Smooth muscle cell (in vitro differentiated cells): ENCODE results near the gene UBE3D. TPM values are rescaled to one million over a fixed set of nuclear protein-coding genes. Genes with fewer than 3 reads are reported as not detected.
A peak's percentile ranks its signal among the peaks of the same experiment; 100 is the strongest.

ENCODE experiments used
- DNase-seq: peaks from one replicate; lab custom pipeline; 2025; ENCODE audit not compliant: unreplicated experiment; lab: John Stamatoyannopoulos, UW
- H2AFZ ChIP-seq: fragments of 200-600 bp; sonication (generic); 2 replicates; pipeline ENCODE4 v1.6.0; 2016; ENCODE audit warnings: antibody characterized with exemption, low read depth, mild to moderate bottlenecking
- H3F3A ChIP-seq: fragments of 200-600 bp; sonication (generic); 2 replicates; pipeline ENCODE4 v1.6.0; 2017; ENCODE audit warnings: antibody characterized with exemption, low read depth
- H3K27ac ChIP-seq: fragments of 200-600 bp; sonication (generic); 2 replicates; pipeline ENCODE4 v1.5.1; 2016; ENCODE audit warnings: low read depth, mild to moderate bottlenecking
- H3K27me3 ChIP-seq: fragments of 200-600 bp; sonication (generic); 2 replicates; pipeline ENCODE4 v1.6.1; 2016; ENCODE audit warnings: low read depth, mild to moderate bottlenecking
- H3K36me3 ChIP-seq: fragments of 200-600 bp; sonication (generic); 2 replicates; pipeline ENCODE4 v1.5.1; 2016; ENCODE audit warnings: low read depth
- H3K4me1 ChIP-seq: fragments of 200-600 bp; sonication (generic); 2 replicates; pipeline ENCODE4 v1.5.1; 2016; ENCODE audit warnings: low read depth
- H3K4me2 ChIP-seq: fragments of 200-600 bp; sonication (generic); 2 replicates; pipeline ENCODE4 v1.6.0; 2016; ENCODE audit warnings: mild to moderate bottlenecking
- H3K4me3 ChIP-seq: fragments of 200-600 bp; sonication (generic); 2 replicates; pipeline ENCODE4 v1.5.1; 2016; ENCODE audit warnings: mild to moderate bottlenecking
- H3K79me2 ChIP-seq: fragments of 200-600 bp; sonication (generic); 2 replicates; pipeline ENCODE4 v1.6.0; 2016; ENCODE audit warnings: low read depth, mild to moderate bottlenecking
- H3K9ac ChIP-seq: fragments of 200-600 bp; sonication (generic); 2 replicates; pipeline ENCODE4 v1.6.0; 2016; ENCODE audit warnings: low read depth
- H3K9me3 ChIP-seq: fragments of 200-600 bp; sonication (generic); replicated peaks from 2 replicates; pipeline ENCODE4 v1.5.1; 2016; ENCODE audit warnings: low read depth
- H4K20me1 ChIP-seq: fragments of 200-600 bp; sonication (generic); 2 replicates; pipeline ENCODE4 v1.6.0; 2016; ENCODE audit warnings: low read depth
- WGBS: methylation state at CpG from one replicate; pipeline ENCODE4 v1.1.7; 2016; ENCODE audit warnings: low lambda C conversion rate; 5-methylcytosine and 5-hydroxymethylcytosine counted together
- polyA plus RNA-seq: library from polyadenylated mRNA; unstranded; fragments of >200 nt; fragmentation: Nextera tagmentation; extraction: Ambion mirVana; gene quantifications from 2 replicates; pipeline ENCODE4 v1.2.1, GENCODE V29; 2016
- total RNA-seq: library from RNA; depleted of rRNA; stranded (reverse); fragments of >200 nt; gene quantifications from 2 replicates; pipeline ENCODE4 v1.2.3, GENCODE V29; 2014
- TF ChIP-seq, protein P1 (sequence below): fragments of 200-600 bp; sonication (generic); IDR thresholded peaks from 2 replicates; pipeline ENCODE4 v1.5.1; 2017; ENCODE audit warnings: borderline replicate concordance, mild to moderate bottlenecking, antibody characterized with exemption; ENCODE audit not compliant: insufficient read depth, poor library complexity, severe bottlenecking

UBE3D gene
- total and polyA plus RNA-seq, 2 experiments from 2014 or later: 2.1 to 6.1 TPM

DNA sequence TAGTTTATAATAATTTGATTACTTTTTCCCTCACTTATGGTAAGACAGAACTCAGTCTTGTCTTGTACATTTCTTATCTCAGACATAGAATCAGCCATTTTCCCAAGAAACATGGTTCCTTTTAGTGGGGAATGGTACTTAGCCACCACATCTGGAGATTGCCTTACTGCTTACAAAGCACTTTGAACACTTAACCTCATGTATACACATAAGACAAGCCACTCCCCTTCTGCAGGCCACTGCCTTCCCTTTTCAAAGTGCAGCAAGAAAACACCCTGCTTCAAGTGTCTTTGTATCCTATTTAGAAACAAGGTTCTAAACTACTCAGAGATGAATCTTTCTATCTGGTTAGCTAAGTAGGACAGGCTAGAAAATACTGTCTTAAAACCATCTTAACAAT lies 159.2 kb downstream of the UBE3D start:
- TF ChIP-seq, protein P1, sequence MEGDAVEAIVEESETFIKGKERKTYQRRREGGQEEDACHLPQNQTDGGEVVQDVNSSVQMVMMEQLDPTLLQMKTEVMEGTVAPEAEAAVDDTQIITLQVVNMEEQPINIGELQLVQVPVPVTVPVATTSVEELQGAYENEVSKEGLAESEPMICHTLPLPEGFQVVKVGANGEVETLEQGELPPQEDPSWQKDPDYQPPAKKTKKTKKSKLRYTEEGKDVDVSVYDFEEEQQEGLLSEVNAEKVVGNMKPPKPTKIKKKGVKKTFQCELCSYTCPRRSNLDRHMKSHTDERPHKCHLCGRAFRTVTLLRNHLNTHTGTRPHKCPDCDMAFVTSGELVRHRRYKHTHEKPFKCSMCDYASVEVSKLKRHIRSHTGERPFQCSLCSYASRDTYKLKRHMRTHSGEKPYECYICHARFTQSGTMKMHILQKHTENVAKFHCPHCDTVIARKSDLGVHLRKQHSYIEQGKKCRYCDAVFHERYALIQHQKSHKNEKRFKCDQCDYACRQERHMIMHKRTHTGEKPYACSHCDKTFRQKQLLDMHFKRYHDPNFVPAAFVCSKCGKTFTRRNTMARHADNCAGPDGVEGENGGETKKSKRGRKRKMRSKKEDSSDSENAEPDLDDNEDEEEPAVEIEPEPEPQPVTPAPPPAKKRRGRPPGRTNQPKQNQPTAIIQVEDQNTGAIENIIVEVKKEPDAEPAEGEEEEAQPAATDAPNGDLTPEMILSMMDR: no peak
- H4K20me1 ChIP-seq: no peaks in the 10 kb centered on the region
- peaks cover 23% of the 10 kb centered on the region for H3K4me1 ChIP-seq
- H3K36me3 ChIP-seq: no peaks in the 10 kb centered on the region
- H3K9ac ChIP-seq: no peak overlapping the region
- H3K27me3 ChIP-seq: no peaks in the 10 kb centered on the region
- H3K9me3 ChIP-seq: no peaks in the 10 kb centered on the region
- no peak overlapping the region for H3K4me3 ChIP-seq
- no peaks in the 10 kb centered on the region for H3K79me2 ChIP-seq
- H3K27ac ChIP-seq: peak overlapping the region; percentile 20
- no peaks in the 10 kb centered on the region for H3F3A ChIP-seq
- DNase-seq: no peak
- peak overlapping the region; percentile 28 for H3K4me2 ChIP-seq
- H2AFZ ChIP-seq: no peak overlapping the region

DNA sequence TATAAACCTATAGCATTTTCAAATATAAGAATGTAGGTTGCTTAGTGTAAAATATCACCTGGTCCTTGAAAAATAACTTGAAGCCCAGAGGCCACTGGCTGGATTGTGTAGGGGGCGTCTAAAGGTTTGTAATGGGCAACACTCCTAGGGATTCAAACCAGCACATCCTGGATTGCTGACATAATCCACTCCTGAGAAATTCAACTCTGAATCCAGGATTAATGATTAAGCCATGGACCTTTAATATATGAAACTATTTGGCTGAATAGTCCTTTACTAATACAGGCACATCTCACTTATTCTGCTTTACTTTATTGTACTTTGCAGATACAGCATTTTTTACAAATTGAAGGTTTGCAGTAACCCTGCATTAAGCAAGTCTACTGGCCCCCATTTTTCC lies 160.8 kb downstream of the UBE3D start:
- Histone ChIP-seq H3K79me2 (no peaks in the 10 kb centered on the region), H3K27ac (no peak overlapping the region), H3K27me3 (no peaks in the 10 kb centered on the region), H3K4me3 (no peak overlapping the region), H3K4me1 (peaks cover 13% of the 10 kb centered on the region), H3K9ac (no peak overlapping the region), H3K36me3 (no peaks in the 10 kb centered on the region), H3K9me3 (no peaks in the 10 kb centered on the region), H4K20me1 (no peaks in the 10 kb centered on the region), H3F3A (no peaks in the 10 kb centered on the region), H2AFZ (no peak overlapping the region), H3K4me2 (no peak overlapping the region)
- TF ChIP-seq, protein P1: no peak
- 93% methylated on average over 1 of the region's 1 CpG for WGBS
- DNase-seq: no peak

DNA sequence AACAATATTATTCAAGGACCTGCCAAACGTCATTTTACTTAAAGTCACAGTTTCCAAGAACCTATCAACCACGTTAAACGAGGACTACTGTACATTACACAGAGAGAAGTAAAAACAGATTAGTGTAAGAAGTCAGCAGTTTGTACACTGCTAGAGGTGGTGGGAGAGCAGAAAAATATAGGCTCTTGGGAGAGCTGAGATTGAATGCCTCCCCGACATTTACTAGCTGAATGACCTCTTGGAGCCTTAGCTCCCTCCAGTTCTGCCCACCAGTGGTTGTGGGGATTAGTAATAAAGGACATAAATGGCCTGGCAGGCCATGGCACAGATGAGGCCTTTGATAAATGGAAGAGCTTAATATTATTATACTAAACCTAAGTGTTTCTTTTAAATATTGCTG lies 161.4 kb downstream of the UBE3D start:
- Histone ChIP-seq H4K20me1 (no peaks in the 10 kb centered on the region), H3K4me2 (no peak overlapping the region), H3K4me3 (no peak overlapping the region), H3K79me2 (no peaks in the 10 kb centered on the region), H3K9ac (no peak overlapping the region), H3K4me1 (peaks cover 11% of the 10 kb centered on the region), H3F3A (no peaks in the 10 kb centered on the region), H2AFZ (no peak overlapping the region), H3K27me3 (no peaks in the 10 kb centered on the region), H3K9me3 (no peaks in the 10 kb centered on the region), H3K27ac (no peak overlapping the region), H3K36me3 (no peaks in the 10 kb centered on the region)
- TF ChIP-seq, protein P1: no peak
- no peak for DNase-seq
- 46% methylated on average over 4 of the region's 4 CpGs for WGBS

DNA sequence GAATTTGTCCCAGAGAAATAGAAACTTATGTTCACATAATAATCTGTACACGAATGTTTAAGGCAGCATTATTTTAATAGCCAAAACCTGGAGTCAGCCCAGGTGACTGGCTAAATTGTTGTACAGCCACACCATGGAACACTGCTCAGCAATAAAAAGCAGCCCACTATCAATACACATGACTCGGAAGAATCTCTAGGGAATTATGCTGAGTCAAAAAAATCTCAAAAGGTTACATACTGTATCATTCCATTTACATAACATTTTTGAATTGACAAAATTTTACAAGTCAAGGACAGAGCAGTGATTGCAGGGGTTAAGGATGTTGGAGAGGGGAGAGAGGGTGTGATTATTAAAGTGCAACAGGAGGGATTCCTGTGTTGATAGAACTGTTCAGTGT lies 163.4 kb downstream of the UBE3D start:
- H3K27me3 ChIP-seq: no peaks in the 10 kb centered on the region
- no peak for DNase-seq
- no peak overlapping the region for H2AFZ ChIP-seq
- no peaks in the 10 kb centered on the region for H3K36me3 ChIP-seq
- no peak overlapping the region for H3K9ac ChIP-seq
- H3K4me2 ChIP-seq: no peak overlapping the region
- no peaks in the 10 kb centered on the region for H3K9me3 ChIP-seq
- 92% methylated on average over 2 of the region's 2 CpGs for WGBS
- H3F3A ChIP-seq: no peaks in the 10 kb centered on the region
- no peak overlapping the region for H3K4me3 ChIP-seq
- H4K20me1 ChIP-seq: no peaks in the 10 kb centered on the region
- H3K79me2 ChIP-seq: no peaks in the 10 kb centered on the region
- peaks cover 11% of the 10 kb centered on the region for H3K4me1 ChIP-seq
- no peak overlapping the region for H3K27ac ChIP-seq
- TF ChIP-seq, protein P1: no peak
